ENCODE measurements around the gene TDRD1. TPM values are rescaled to one million over a fixed set of nuclear protein-coding genes. Genes with fewer than 3 reads are reported as not detected.

Gene TDRD1
- total RNA-seq, 1 donor = 0.72 TPM

GRCh38 chr10:114206902-114207301, 27.7 kb downstream of the TDRD1 start:
- peaks cover 3% of the 10 kb centered on the region for H3K27me3 ChIP-seq (ENCODE audit: insufficient read depth, low read length)

GRCh38 chr10:114207349-114207748, 28.2 kb downstream of the TDRD1 start:
- Histone ChIP-seq H3K4me1 (ENCODE audit: insufficient read depth, low read length) (no peaks in the 10 kb centered on the region), H4K20me1 (ENCODE audit: insufficient read depth, low read length) (no peaks in the 10 kb centered on the region), H3K4me3 (ENCODE audit: insufficient read depth, low read length) (no peak overlapping the region), H3K4me2 (ENCODE audit: insufficient read depth, low read length) (no peak overlapping the region), H2AFZ (ENCODE audit: low read length) (no peak overlapping the region), H3K9me3 (ENCODE audit: low read depth, low read length) (no peaks in the 10 kb centered on the region), H3K27me3 (ENCODE audit: insufficient read depth, low read length) (peaks cover 3% of the 10 kb centered on the region), H3K79me2 (ENCODE audit: insufficient read depth, low read length) (no peaks in the 10 kb centered on the region), H3K36me3 (ENCODE audit: insufficient read depth, low read length) (no peaks in the 10 kb centered on the region), H3K27ac (ENCODE audit: low read depth, low read length) (no peak overlapping the region)
- DNase-seq (ENCODE audit: insufficient read length, low spot score, missing footprints) = no peak
- no peak for TF ChIP-seq CTCF (IDR thresholded peaks at IDR 0.05; ENCODE audit: extremely low read depth, low read depth, low read length)

More at GRCh38 chr10:114206902-114207301, 27.7 kb downstream of the TDRD1 start:
- H3K4me2 ChIP-seq (ENCODE audit: insufficient read depth, low read length) = no peak overlapping the region
- H3K27ac ChIP-seq (ENCODE audit: low read depth, low read length) = no peak overlapping the region
- H3K9me3 ChIP-seq (ENCODE audit: low read depth, low read length) = no peaks in the 10 kb centered on the region
- H3K79me2 ChIP-seq (ENCODE audit: insufficient read depth, low read length) = no peaks in the 10 kb centered on the region
- H3K4me1 ChIP-seq (ENCODE audit: insufficient read depth, low read length) = no peaks in the 10 kb centered on the region
- no peaks in the 10 kb centered on the region for H3K36me3 ChIP-seq (ENCODE audit: insufficient read depth, low read length)
- H3K4me3 ChIP-seq (ENCODE audit: insufficient read depth, low read length) = no peak overlapping the region
- no peaks in the 10 kb centered on the region for H4K20me1 ChIP-seq (ENCODE audit: insufficient read depth, low read length)
- H2AFZ ChIP-seq (ENCODE audit: low read length) = no peak overlapping the region
- TF ChIP-seq CTCF (IDR thresholded peaks at IDR 0.05; ENCODE audit: extremely low read depth, low read depth, low read length) = no peak
- DNase-seq (ENCODE audit: insufficient read length, low spot score, missing footprints) = no peak

- no peaks in the 10 kb centered on the region for H3K4me1 ChIP-seq (ENCODE audit: insufficient read depth, low read length)
- no peak for DNase-seq (ENCODE audit: insufficient read length, low spot score, missing footprints)
- H3K4me3 ChIP-seq (ENCODE audit: insufficient read depth, low read length) = no peak overlapping the region
- H3K27ac ChIP-seq (ENCODE audit: low read depth, low read length) = no peak overlapping the region
- H3K36me3 ChIP-seq (ENCODE audit: insufficient read depth, low read length) = no peaks in the 10 kb centered on the region
- no peaks in the 10 kb centered on the region for H3K9me3 ChIP-seq (ENCODE audit: low read depth, low read length)
- H3K4me2 ChIP-seq (ENCODE audit: insufficient read depth, low read length) = no peak overlapping the region
- no peaks in the 10 kb centered on the region for H4K20me1 ChIP-seq (ENCODE audit: insufficient read depth, low read length)
- no peak for TF ChIP-seq CTCF (IDR thresholded peaks at IDR 0.05; ENCODE audit: extremely low read depth, low read depth, low read length)
- H3K27me3 ChIP-seq (ENCODE audit: insufficient read depth, low read length) = peaks cover 3% of the 10 kb centered on the region
- no peak overlapping the region for H2AFZ ChIP-seq (ENCODE audit: low read length)
- H3K79me2 ChIP-seq (ENCODE audit: insufficient read depth, low read length) = no peaks in the 10 kb centered on the region
Measured at GRCh38 chr10:114208351-114208750, 29.2 kb downstream of the TDRD1 start.

GRCh38 chr10:114212153-114212552, 33.0 kb downstream of the TDRD1 start:
- H4K20me1 ChIP-seq (ENCODE audit: insufficient read depth, low read length) = no peaks in the 10 kb centered on the region
- no peaks in the 10 kb centered on the region for H3K27me3 ChIP-seq (ENCODE audit: insufficient read depth, low read length)
- no peaks in the 10 kb centered on the region for H3K79me2 ChIP-seq (ENCODE audit: insufficient read depth, low read length)
- no peaks in the 10 kb centered on the region for H3K36me3 ChIP-seq (ENCODE audit: insufficient read depth, low read length)
- no peaks in the 10 kb centered on the region for H3K4me1 ChIP-seq (ENCODE audit: insufficient read depth, low read length)
- TF ChIP-seq CTCF (IDR thresholded peaks at IDR 0.05; ENCODE audit: extremely low read depth, low read depth, low read length) = no peak
- H3K4me3 ChIP-seq (ENCODE audit: insufficient read depth, low read length) = no peak overlapping the region
- H3K4me2 ChIP-seq (ENCODE audit: insufficient read depth, low read length) = no peak overlapping the region
- DNase-seq (ENCODE audit: insufficient read length, low spot score, missing footprints) = no peak
- H3K9me3 ChIP-seq (ENCODE audit: low read depth, low read length) = no peaks in the 10 kb centered on the region
- H2AFZ ChIP-seq (ENCODE audit: low read length) = no peak overlapping the region
- H3K27ac ChIP-seq (ENCODE audit: low read depth, low read length) = no peak overlapping the region
